Naive thymus-derived CD8-positive, alpha-beta T cell (primary cell): Measurements from ENCODE around the gene TMEM204. TPM values are rescaled to one million over a fixed set of nuclear protein-coding genes. Genes with fewer than 3 reads are reported as not detected.

Source experiments
- ATAC-seq, 2 donors: fragments of 150-1000 bp; cut with Tn5 transposase in 1 of 2; sonication (Bioruptor Pico), chemical (Tn5 transposase) in 1 of 2; 1 replicate in 1 of 2; 2 replicates in 1 of 2; pipeline ENCODE4 v1.10.0; 2021; ENCODE audit warnings: mild to moderate bottlenecking in 2 of 2, moderate library complexity in 2 of 2
- POLR2A ChIA-PET: fragments of 350-600 bp; sonication (Branson Sonifier 250); formaldehyde crosslinking; loops from one replicate; lab custom pipeline; 2021; ENCODE audit warnings: antibody characterized with exemption; lab: Charles Lee
- DNase-seq, 10 donors: peaks; one replicate each; pipeline versions ENCODE4 v3.0.0 to v3.0.0-alpha.2; 2020 to 2022
- H3K27ac Mint-ChIP-seq, 10 donors: one replicate each; pipeline ENCODE4 v1.8.0; 2020 to 2022; ENCODE audit warnings: mild to moderate bottlenecking in 10 of 10, mixed read lengths in 10 of 10, moderate library complexity in 4 of 10, inconsistent platforms in 1 of 10
- H3K27me3 Mint-ChIP-seq, 5 donors: one replicate each; pipeline ENCODE4 v1.8.0; 2021 to 2022; ENCODE audit warnings: mixed read lengths in 5 of 5
- H3K36me3 Mint-ChIP-seq, 3 donors: one replicate each; pipeline ENCODE4 v1.8.0; 2020 to 2022; ENCODE audit warnings: mixed read lengths in 3 of 3, mild to moderate bottlenecking in 2 of 3, inconsistent platforms in 1 of 3
- H3K4me1 Mint-ChIP-seq, 4 donors: one replicate each; pipeline ENCODE4 v1.8.0; 2021 to 2022; ENCODE audit warnings: mixed read lengths in 4 of 4
- H3K4me3 Mint-ChIP-seq, 10 donors: one replicate each; pipeline ENCODE4 v1.8.0; 2020 to 2022; ENCODE audit warnings: mild to moderate bottlenecking in 10 of 10, mixed read lengths in 10 of 10, moderate library complexity in 6 of 10, inconsistent platforms in 1 of 10
- H3K9me3 Mint-ChIP-seq, 9 donors: one replicate each; pipeline ENCODE4 v1.8.0; 2020 to 2022; ENCODE audit warnings: mixed read lengths in 9 of 9, mild to moderate bottlenecking in 3 of 9, inconsistent platforms in 1 of 9, moderate library complexity in 1 of 9
- polyA plus RNA-seq, 3 donors: library from polyadenylated mRNA; unstranded; fragments of 300-500 nt; fragmentation: Illumina TruSeq; gene quantifications; one replicate each; pipeline ENCODE4 v1.2.3, GENCODE V29; 2021
- total RNA-seq, 8 experiments: library from RNA in 2 of 8; stranded (reverse) in 2 of 8; gene quantifications; one replicate each; pipeline ENCODE4 v1.2.3 and lab custom pipeline; 2021 to 2026

Gene TMEM204
- total and polyA plus RNA-seq, 5 experiments from 2014 or later, result 95.9 to 196 (median 135) TPM

GRCh38 chr16:1527836-1528811, 5.3 kb upstream of the TMEM204 start:
- Mint-ChIP-seq H3K27me3 (no peaks in the 10 kb centered on the region), H3K4me3 (peak overlapping the region in 7 of 10 donors; percentile 52 to 88 (median 79))
- POLR2A ChIA-PET, result interaction anchor here (1.1 to 6.9 kb wide), 6 partner anchors 9 to 178 kb away, joined by 3 to 89 read pairs (median 9); partner anchors contain the start of genes IFT140 and MAPK8IP3

GRCh38 chr16:1528921-1529537, 4.4 kb upstream of the TMEM204 start:
- DNase-seq (no peak), ATAC-seq (no peak)
- H3K27me3 Mint-ChIP-seq, result no peaks in the 10 kb centered on the region
- no peaks in the 10 kb centered on the region for H3K9me3 Mint-ChIP-seq
- H3K36me3 Mint-ChIP-seq, result peaks cover 0 to under 1% (median under 1%) of the 10 kb centered on the region in 3 donors
- peak overlapping the region in 9 of 10 donors; percentile 19 to 80 (median 53) for H3K4me3 Mint-ChIP-seq
- peak overlapping the region; percentile 75 to 95 (median 92) for H3K27ac Mint-ChIP-seq
- POLR2A ChIA-PET, result interaction anchor here (0.7 to 1.4 kb wide), 3 partner anchors 9 to 82 kb away, joined by 3 to 5 read pairs (median 3); partner anchors contain the start of gene IFT140
- peaks cover 11 to 55% (median 35%) of the 10 kb centered on the region in 4 donors for H3K4me1 Mint-ChIP-seq

More at GRCh38 chr16:1527836-1528811, 5.3 kb upstream of the TMEM204 start:
- DNase-seq (no peak), ATAC-seq (no peak)
- Mint-ChIP-seq H3K4me1 (peaks cover 11 to 52% (median 35%) of the 10 kb centered on the region in 4 donors), H3K9me3 (no peaks in the 10 kb centered on the region), H3K27ac (peak overlapping the region; percentile 72 to 94 (median 85)), H3K36me3 (peaks cover 0 to 7% (median 3%) of the 10 kb centered on the region in 3 donors)

- Mint-ChIP-seq H3K4me3 (peak overlapping the region in 3 of 10 donors; percentile 9 to 51 (median 22)), H3K27me3 (no peaks in the 10 kb centered on the region)
- ATAC-seq, result no peak
These were observed 3.0 kb upstream of the TMEM204 start for GRCh38 chr16:1530349-1530882.

GRCh38 chr16:1530883-1531637, 2.4 kb upstream of the TMEM204 start:
- H3K4me3 Mint-ChIP-seq, result peak overlapping the region in 3 of 10 donors; percentile 4 to 38 (median 13)
- peak overlapping the region in 9 of 10 donors; percentile 24 to 91 (median 70) for H3K27ac Mint-ChIP-seq
- H3K36me3 Mint-ChIP-seq, result peaks cover 9 to 15% (median 11%) of the 10 kb centered on the region in 3 donors
- no peaks in the 10 kb centered on the region for H3K9me3 Mint-ChIP-seq
- POLR2A ChIA-PET, result interaction anchor here (9.3 kb wide), 1 partner anchor 15 kb away, joined by 135 read pairs; no protein-coding TSS in a partner anchor
- H3K27me3 Mint-ChIP-seq, result no peaks in the 10 kb centered on the region
- peaks cover 15 to 50% (median 42%) of the 10 kb centered on the region in 4 donors for H3K4me1 Mint-ChIP-seq
- ATAC-seq, result no peak
- peak in 1 of 10 donors; percentile 38 for DNase-seq

More at GRCh38 chr16:1530349-1530882, 3.0 kb upstream of the TMEM204 start:
- Mint-ChIP-seq H3K36me3 (peaks cover 6 to 9% (median 9%) of the 10 kb centered on the region in 3 donors), H3K27ac (peak overlapping the region in 8 of 10 donors; percentile 34 to 91 (median 74)), H3K9me3 (no peaks in the 10 kb centered on the region), H3K4me1 (peaks cover 14 to 56% (median 43%) of the 10 kb centered on the region in 4 donors)
- no peak for DNase-seq
- POLR2A ChIA-PET, result interaction anchor here (0.6 to 1.4 kb wide), 2 partner anchors 7 to 37 kb away, joined by 3 to 5 read pairs; partner anchors contain the start of gene TELO2

- H3K27ac Mint-ChIP-seq, result peak overlapping the region in 5 of 10 donors; percentile 52 to 91 (median 58)
- no peaks in the 10 kb centered on the region for H3K9me3 Mint-ChIP-seq
- DNase-seq (peak in 1 of 10 donors; percentile 57), ATAC-seq (no peak)
- POLR2A ChIA-PET, result interaction anchor here (9.3 kb wide), 1 partner anchor 15 kb away, joined by 135 read pairs; no protein-coding TSS in a partner anchor
- peaks cover 15 to 53% (median 45%) of the 10 kb centered on the region in 4 donors for H3K4me1 Mint-ChIP-seq
- H3K27me3 Mint-ChIP-seq, result no peaks in the 10 kb centered on the region
- peaks cover 10 to 20% (median 12%) of the 10 kb centered on the region in 3 donors for H3K36me3 Mint-ChIP-seq
- H3K4me3 Mint-ChIP-seq, result peak overlapping the region in 1 of 10 donors; percentile 13
These were observed 1.9 kb upstream of the TMEM204 start for GRCh38 chr16:1531638-1531910.

- POLR2A ChIA-PET, result interaction anchor here (0.6 to 11.3 kb wide), 10 partner anchors 9 to 1785 kb away, joined by 3 to 135 read pairs (median 8); partner anchors contain the start of genes CRAMP1, IFT140, MAPK8IP3 and NUBP2
- H3K9me3 Mint-ChIP-seq, result no peaks in the 10 kb centered on the region
- peak overlapping the region in 6 of 10 donors; percentile 53 to 95 (median 92) for H3K27ac Mint-ChIP-seq
- no peaks in the 10 kb centered on the region for H3K27me3 Mint-ChIP-seq
- ATAC-seq, result no peak
- peak in 1 of 10 donors; percentile 26 for DNase-seq
- peaks cover 14 to 26% (median 16%) of the 10 kb centered on the region in 3 donors for H3K36me3 Mint-ChIP-seq
- H3K4me3 Mint-ChIP-seq, result peak overlapping the region in 8 of 10 donors; percentile 24 to 99 (median 98)
- H3K4me1 Mint-ChIP-seq, result peaks cover 19 to 53% (median 45%) of the 10 kb centered on the region in 4 donors
These were observed 1.2 kb upstream of the TMEM204 start for GRCh38 chr16:1532081-1532760.

GRCh38 chr16:1532771-1533170, 695 bp upstream of the TMEM204 start:
- peak overlapping the region; percentile 96 to 99 (median 98) for H3K4me3 Mint-ChIP-seq
- POLR2A ChIA-PET, result interaction anchor here (0.6 to 11.3 kb wide), 14 partner anchors 10 to 250 kb away, joined by 3 to 135 read pairs (median 7); partner anchors contain the start of genes CRAMP1, EME2, IFT140 and MAPK8IP3
- H3K27me3 Mint-ChIP-seq, result no peaks in the 10 kb centered on the region
- DNase-seq (peak in 1 of 10 donors; percentile 47), ATAC-seq (peak in 1 of 2 donors; percentile 1)
- H3K36me3 Mint-ChIP-seq, result peaks cover 16 to 32% (median 17%) of the 10 kb centered on the region in 3 donors
- peaks cover 22 to 53% (median 46%) of the 10 kb centered on the region in 4 donors for H3K4me1 Mint-ChIP-seq
- no peaks in the 10 kb centered on the region for H3K9me3 Mint-ChIP-seq
- peak overlapping the region; percentile 53 to 95 (median 92) for H3K27ac Mint-ChIP-seq

GRCh38 chr16:1534021-1535020, 855 bp downstream of the TMEM204 start:
- H3K9me3 Mint-ChIP-seq, result no peaks in the 10 kb centered on the region
- H3K27me3 Mint-ChIP-seq, result no peaks in the 10 kb centered on the region
- H3K27ac Mint-ChIP-seq, result peak overlapping the region; percentile 91 to 97 (median 94)
- peak overlapping the region; percentile 96 to 99 (median 98) for H3K4me3 Mint-ChIP-seq
- peaks cover 16 to 41% (median 18%) of the 10 kb centered on the region in 3 donors for H3K36me3 Mint-ChIP-seq
- ATAC-seq (peak; percentile 5 to 6), DNase-seq (peak in 1 of 10 donors; percentile 10)
- H3K4me1 Mint-ChIP-seq, result peaks cover 26 to 58% (median 55%) of the 10 kb centered on the region in 4 donors
- POLR2A ChIA-PET, result interaction anchor here (0.8 to 11.3 kb wide), 22 partner anchors 9 to 432 kb away, joined by 3 to 135 read pairs (median 6); partner anchors contain the start of genes CRAMP1, EME2, IFT140 and MAPK8IP3

GRCh38 chr16:1535391-1536291, 2.2 kb downstream of the TMEM204 start:
- H3K27me3 Mint-ChIP-seq, result no peaks in the 10 kb centered on the region
- DNase-seq (peak in 8 of 10 donors; percentile 25 to 77 (median 48)), ATAC-seq (peak; percentile 35 to 49)
- H3K4me1 Mint-ChIP-seq, result peaks cover 24 to 61% (median 60%) of the 10 kb centered on the region in 4 donors
- peaks cover 16 to 49% (median 18%) of the 10 kb centered on the region in 3 donors for H3K36me3 Mint-ChIP-seq
- no peaks in the 10 kb centered on the region for H3K9me3 Mint-ChIP-seq
- POLR2A ChIA-PET, result interaction anchor here (0.6 to 11.3 kb wide), 17 partner anchors 11 to 1601 kb away, joined by 3 to 135 read pairs (median 4); partner anchors contain the start of genes CRAMP1, EME2, IFT140 and MAPK8IP3
- peak overlapping the region; percentile 96 to 99 (median 98) for H3K4me3 Mint-ChIP-seq
- peak overlapping the region; percentile 91 to 97 (median 96) for H3K27ac Mint-ChIP-seq
